Peyer's patch (tissue), 4 donors: ENCODE measurements around the gene CFAP300. TPM values are rescaled to one million over a fixed set of nuclear protein-coding genes. Genes with fewer than 3 reads are reported as not detected.

Experiments
- DNase-seq, 3 donors: peaks; one replicate each; pipeline ENCODE4 v3.0.0-alpha.2; 2017 to 2019
- H3K27ac ChIP-seq, 4 donors: fragments of 200-600 bp; sonication (generic); one replicate each; pipeline ENCODE4 v1.5.1; 2016 to 2019
- H3K27me3 ChIP-seq, 2 donors: fragments of 200-600 bp; sonication (generic); one replicate each; pipeline ENCODE4 v1.5.1; 2019
- H3K36me3 ChIP-seq, 3 donors: fragments of 200-600 bp; sonication (generic); one replicate each; pipeline ENCODE4 v1.5.1; 2016 to 2019
- H3K4me1 ChIP-seq, 4 donors: fragments of 200-600 bp; sonication (generic); one replicate each; pipeline ENCODE4 v1.5.1; 2016 to 2019
- H3K4me3 ChIP-seq, 4 donors: fragments of 200-600 bp; sonication (generic); 1 replicate in 3 of 4; 2 replicates in 1 of 4; pipeline ENCODE4 v1.5.1; 2016 to 2019; ENCODE audit warnings: mild to moderate bottlenecking in 1 of 4
- H3K9me3 ChIP-seq, 4 donors: fragments of 200-600 bp; sonication (generic); one replicate each; pipeline ENCODE4 v1.5.1; 2016 to 2019; ENCODE audit warnings: mild to moderate bottlenecking in 1 of 4
- CTCF ChIP-seq, 6 experiments: fragments of 450-650 bp in 4 of 6; fragments of 200-600 bp in 2 of 6; sonication (generic) in 1 of 6; IDR thresholded peaks; one replicate each; pipeline ENCODE4 v1.5.1; 2017 to 2019; ENCODE audit warnings: antibody characterized with exemption in 6 of 6, mild to moderate bottlenecking in 3 of 6, moderate library complexity in 1 of 6
- POLR2A ChIP-seq, 2 donors: fragments of 450-650 bp; IDR thresholded peaks; one replicate each; pipeline ENCODE4 v1.5.1; 2017; ENCODE audit warnings: antibody characterized with exemption in 2 of 2, mild to moderate bottlenecking in 2 of 2, moderate library complexity in 2 of 2
- total RNA-seq, 4 donors: library from RNA; depleted of rRNA; stranded (reverse); fragments of >200 nt; gene quantifications; one replicate each; pipeline ENCODE4 v1.1.0, GENCODE V29; 2016

CFAP300 gene
- total RNA-seq, 4 donors from 2014 or later, result 0.54 TPM; not detected in 3

GRCh38 chr11:102026217-102026616 lies 21.0 kb upstream of the CFAP300 start:
- TF ChIP-seq CTCF (IDR thresholded peaks at IDR 0.05) (no peak), POLR2A (IDR thresholded peaks at IDR 0.05) (peak in 1 of 2 donors; percentile 29)
- Histone ChIP-seq H3K27ac (peak overlapping the region in 3 of 4 donors; percentile 27 to 71 (median 35)), H3K27me3 (no peaks in the 10 kb centered on the region), H3K36me3 (no peaks in the 10 kb centered on the region), H3K4me1 (peaks cover 0 to 5% (median 0%) of the 10 kb centered on the region in 4 donors), H3K9me3 (no peaks in the 10 kb centered on the region), H3K4me3 (no peak overlapping the region)
- peak in 1 of 3 donors; percentile 51 for DNase-seq

- no peak for TF ChIP-seq CTCF (IDR thresholded peaks at IDR 0.05)
- TF ChIP-seq POLR2A (IDR thresholded peaks at IDR 0.05), result no peak
- Histone ChIP-seq H3K4me3 (no peak overlapping the region), H3K27ac (peak overlapping the region in 2 of 4 donors; percentile 35 to 48), H3K36me3 (no peaks in the 10 kb centered on the region), H3K4me1 (peaks cover 0 to 5% (median 0%) of the 10 kb centered on the region in 4 donors), H3K27me3 (no peaks in the 10 kb centered on the region), H3K9me3 (no peaks in the 10 kb centered on the region)
- DNase-seq, result no peak
Observed at GRCh38 chr11:102026959-102027358, 20.3 kb upstream of the CFAP300 start.

GRCh38 chr11:102036757-102037156 lies 10.5 kb upstream of the CFAP300 start:
- H3K9me3 ChIP-seq, result no peaks in the 10 kb centered on the region
- H3K36me3 ChIP-seq, result no peaks in the 10 kb centered on the region
- TF ChIP-seq POLR2A (IDR thresholded peaks at IDR 0.05) (no peak), CTCF (IDR thresholded peaks at IDR 0.05) (no peak)
- no peak for DNase-seq
- H3K27ac ChIP-seq, result no peak overlapping the region
- H3K4me3 ChIP-seq, result no peak overlapping the region
- H3K4me1 ChIP-seq, result no peaks in the 10 kb centered on the region
- H3K27me3 ChIP-seq, result no peaks in the 10 kb centered on the region

- Histone ChIP-seq H3K27ac (no peak overlapping the region), H3K4me3 (peak overlapping the region in 3 of 4 donors; percentile 27 to 51 (median 50)), H3K4me1 (peaks cover 0 to 5% (median 0%) of the 10 kb centered on the region in 4 donors), H3K9me3 (no peaks in the 10 kb centered on the region), H3K36me3 (no peaks in the 10 kb centered on the region), H3K27me3 (no peaks in the 10 kb centered on the region)
- DNase-seq, result no peak
- no peak for TF ChIP-seq CTCF (IDR thresholded peaks at IDR 0.05)
- TF ChIP-seq POLR2A (IDR thresholded peaks at IDR 0.05), result no peak
Observed at GRCh38 chr11:102046841-102047240, 396 bp upstream of the CFAP300 start.

- no peak overlapping the region for H3K4me3 ChIP-seq
- DNase-seq, result no peak
- H3K27me3 ChIP-seq, result no peaks in the 10 kb centered on the region
- no peak for TF ChIP-seq CTCF (IDR thresholded peaks at IDR 0.05)
- no peak for TF ChIP-seq POLR2A (IDR thresholded peaks at IDR 0.05)
- no peaks in the 10 kb centered on the region for H3K36me3 ChIP-seq
- H3K9me3 ChIP-seq, result no peaks in the 10 kb centered on the region
- H3K4me1 ChIP-seq, result peaks cover 0 to 5% (median 0%) of the 10 kb centered on the region in 4 donors
- H3K27ac ChIP-seq, result no peak overlapping the region
Observed at GRCh38 chr11:102050927-102051575, 3.8 kb downstream of the CFAP300 start.
